Measurements from ENCODE around the gene NCAPG2.
"Not testable (repeated sequence)": the region's sequence is repeated elsewhere in the genome, so short reads cannot be mapped to it uniquely, and the experiment has no call there.

GRCh38 chr7:158697597-158697996, 7.0 kb downstream of the NCAPG2 start:
- TF ChIP-seq PBX3 (IDR thresholded peaks at IDR 0.05); RNF2 (IDR thresholded peaks at IDR 0.05; ENCODE audit: borderline replicate concordance, low read depth); POLR2A (IDR thresholded peaks at IDR 0.05; ENCODE audit: low read length); CTCF (IDR thresholded peaks at IDR 0.05); MAFK (IDR thresholded peaks at IDR 0.05; ENCODE audit: partially characterized antibody); ELK1 (IDR thresholded peaks at IDR 0.05; ENCODE audit: low read depth, low read length); BHLHE40 (IDR thresholded peaks at IDR 0.05; ENCODE audit: low read depth, low read length); MAX (IDR thresholded peaks at IDR 0.05): not testable (repeated sequence)
